Measurements from ENCODE around the gene ANKEF1. TPM values are rescaled to one million over a fixed set of nuclear protein-coding genes. Genes with fewer than 3 reads are reported as not detected.

ANKEF1 gene
- polyA plus RNA-seq, 1 donor (not counting 4 experiments of a cell fraction or from before 2014, with no cell fraction given): 12.4 TPM

- no peaks in the 10 kb centered on the region for H3K36me3 ChIP-seq (ENCODE audit: control insufficient read depth in 2 of 2, extremely low read depth in 1 of 2, insufficient read depth in 2 of 2, low read length in 2 of 2)
- no peaks in the 10 kb centered on the region for H3K9me1 ChIP-seq (ENCODE audit: control insufficient read depth, extremely low read depth, insufficient read depth, low read length)
- H3K27ac ChIP-seq (ENCODE audit: control insufficient read depth, insufficient read depth, low read length): peak overlapping the region; percentile 75
- no peaks in the 10 kb centered on the region for H4K20me1 ChIP-seq (ENCODE audit: control insufficient read depth, extremely low read depth, insufficient read depth, low read length)
- H3K4me2 ChIP-seq (ENCODE audit: control insufficient read depth, extremely low read depth, insufficient read depth, low read depth, low read length): peak overlapping the region; percentile 84
- no peak overlapping the region for H3K9ac ChIP-seq (ENCODE audit: control insufficient read depth, extremely low read depth, insufficient read depth, low read length)
- no peak overlapping the region for H3K4me3 ChIP-seq (ENCODE audit: control insufficient read depth in 2 of 3, extremely low read depth in 1 of 3, insufficient read depth in 2 of 3, low read depth in 1 of 3, low read length in 3 of 3)
- no peak overlapping the region for H2AFZ ChIP-seq (ENCODE audit: control insufficient read depth, low read length)
- peak; percentile 90 for FAIRE-seq
- H3K27me3 ChIP-seq (ENCODE audit: control insufficient read depth, extremely low read depth, insufficient read depth, low read length): no peaks in the 10 kb centered on the region
- TF ChIP-seq EZH2 (IDR thresholded peaks at IDR 0.05; ENCODE audit: low read length): no peak
- TF ChIP-seq CTCF (optimal IDR thresholded peaks at IDR 0.05 in 1 of 3, IDR thresholded peaks at IDR 0.05 in 1 of 3, conservative IDR thresholded peaks at IDR 0.05 in 1 of 3; ENCODE audit: extremely low read depth in 1 of 3, insufficient read depth in 2 of 3, low read length in 3 of 3): peak; percentile 51 to 75 (median 70)
- H3K4me1 ChIP-seq (ENCODE audit: control insufficient read depth, extremely low read depth, insufficient read depth, low read length): peaks cover 65% of the 10 kb centered on the region
- dilution Hi-C loops (cut with MboI; ENCODE audit: extremely low pct_ligation_motif_present, low sequenced_read_pairs): loop anchor here (25.0 kb wide), 1 partner anchor 90 kb away; no protein-coding TSS in a partner anchor
- H3K79me2 ChIP-seq (ENCODE audit: control insufficient read depth, insufficient read depth, low read length): no peaks in the 10 kb centered on the region
- H3K9me3 ChIP-seq (ENCODE audit: control insufficient read depth, low read depth, low read length): no peaks in the 10 kb centered on the region
- no peak for DNase-seq (ENCODE audit: low read depth, low spot score)
Observed at GRCh38 chr20:10077081-10077471, 42.3 kb downstream of the ANKEF1 start.

- no peak for TF ChIP-seq EZH2 (IDR thresholded peaks at IDR 0.05; ENCODE audit: low read length)
- TF ChIP-seq CTCF (optimal IDR thresholded peaks at IDR 0.05 in 1 of 3, IDR thresholded peaks at IDR 0.05 in 1 of 3, conservative IDR thresholded peaks at IDR 0.05 in 1 of 3; ENCODE audit: extremely low read depth in 1 of 3, insufficient read depth in 2 of 3, low read length in 3 of 3): no peak
Observed at GRCh38 chr20:10077886-10078285, 43.1 kb downstream of the ANKEF1 start.

More at GRCh38 chr20:10077886-10078285, 43.1 kb downstream of the ANKEF1 start:
- H3K36me3 ChIP-seq (ENCODE audit: control insufficient read depth in 2 of 2, extremely low read depth in 1 of 2, insufficient read depth in 2 of 2, low read length in 2 of 2): no peaks in the 10 kb centered on the region
- no peaks in the 10 kb centered on the region for H3K79me2 ChIP-seq (ENCODE audit: control insufficient read depth, insufficient read depth, low read length)
- no peaks in the 10 kb centered on the region for H3K9me3 ChIP-seq (ENCODE audit: control insufficient read depth, low read depth, low read length)
- peak; percentile 84 for FAIRE-seq
- peak overlapping the region; percentile 75 for H3K27ac ChIP-seq (ENCODE audit: control insufficient read depth, insufficient read depth, low read length)
- DNase-seq (ENCODE audit: low read depth, low spot score): no peak
- no peaks in the 10 kb centered on the region for H4K20me1 ChIP-seq (ENCODE audit: control insufficient read depth, extremely low read depth, insufficient read depth, low read length)
- H3K4me3 ChIP-seq (ENCODE audit: control insufficient read depth in 2 of 3, extremely low read depth in 1 of 3, insufficient read depth in 2 of 3, low read depth in 1 of 3, low read length in 3 of 3): no peak overlapping the region
- peak overlapping the region; percentile 27 for H3K4me2 ChIP-seq (ENCODE audit: control insufficient read depth, extremely low read depth, insufficient read depth, low read depth, low read length)
- H3K4me1 ChIP-seq (ENCODE audit: control insufficient read depth, extremely low read depth, insufficient read depth, low read length): peaks cover 65% of the 10 kb centered on the region
- H2AFZ ChIP-seq (ENCODE audit: control insufficient read depth, low read length): peak overlapping the region; percentile 51
- no peaks in the 10 kb centered on the region for H3K27me3 ChIP-seq (ENCODE audit: control insufficient read depth, extremely low read depth, insufficient read depth, low read length)
- H3K9me1 ChIP-seq (ENCODE audit: control insufficient read depth, extremely low read depth, insufficient read depth, low read length): no peaks in the 10 kb centered on the region
- H3K9ac ChIP-seq (ENCODE audit: control insufficient read depth, extremely low read depth, insufficient read depth, low read length): no peak overlapping the region
- dilution Hi-C loops (cut with MboI; ENCODE audit: extremely low pct_ligation_motif_present, low sequenced_read_pairs): loop anchor here (25.0 kb wide), 1 partner anchor 91 kb away; no protein-coding TSS in a partner anchor

All from keratinocyte (primary cell).